Liver (tissue), 9 donors: ENCODE results near the gene KCNC4. TPM values are rescaled to one million over a fixed set of nuclear protein-coding genes. Genes with fewer than 3 reads are reported as not detected.

Source experiments
- DNase-seq: peaks from one replicate; pipeline ENCODE4 v3.0.0-alpha.2; 2017; ENCODE audit warnings: low spot score
- H3K27ac ChIP-seq, 2 donors: one replicate each; pipeline ENCODE4 v1.7.0; 2013; ENCODE audit warnings: inconsistent platforms in 2 of 2, low read length in 2 of 2, control low read depth in 1 of 2, low read depth in 1 of 2, mild to moderate bottlenecking in 1 of 2
- H3K27me3 ChIP-seq, 4 donors: one replicate each; pipeline versions ENCODE4 v1.6.1 to v1.7.0; 2013; ENCODE audit warnings: low read length in 3 of 4, inconsistent platforms in 1 of 4, mild to moderate bottlenecking in 1 of 4, moderate library complexity in 1 of 4; ENCODE audit not compliant: control insufficient read depth in 4 of 4, insufficient read depth in 4 of 4
- H3K36me3 ChIP-seq, 4 donors: one replicate each; pipeline versions ENCODE4 v1.6.1 to v1.7.0; 2013; ENCODE audit warnings: low read length in 3 of 4, mild to moderate bottlenecking in 3 of 4, low read depth in 1 of 4, moderate library complexity in 1 of 4; ENCODE audit not compliant: control insufficient read depth in 4 of 4, insufficient read depth in 3 of 4
- H3K4me1 ChIP-seq, 4 donors: one replicate each; pipeline versions ENCODE4 v1.6.1 to v1.7.0; 2013; ENCODE audit warnings: low read length in 3 of 4, mild to moderate bottlenecking in 3 of 4, moderate library complexity in 1 of 4; ENCODE audit not compliant: control insufficient read depth in 4 of 4, insufficient read depth in 4 of 4
- H3K4me3 ChIP-seq, 3 donors: one replicate each; pipeline versions ENCODE4 v1.6.1 to v1.7.0; 2013; ENCODE audit warnings: low read length in 3 of 3, control low read depth in 1 of 3, low read depth in 1 of 3, mild to moderate bottlenecking in 1 of 3
- H3K9ac ChIP-seq, 2 donors: one replicate each; pipeline ENCODE4 v1.7.0; 2013; ENCODE audit warnings: low read length in 2 of 2, mild to moderate bottlenecking in 2 of 2, moderate library complexity in 2 of 2, control low read depth in 1 of 2, low read depth in 1 of 2
- H3K9me3 ChIP-seq, 4 donors: one replicate each; pipeline versions ENCODE4 v1.6.1 to v1.7.0; 2013; ENCODE audit warnings: low read length in 3 of 4; ENCODE audit not compliant: control insufficient read depth in 4 of 4
- EGR1 ChIP-seq, 2 donors: IDR thresholded peaks; 2 replicates each; pipeline ENCODE4 v1.6.1; 2016 to 2018; ENCODE audit warnings: antibody characterized with exemption in 2 of 2, low read depth in 2 of 2
- FOXA1 ChIP-seq: IDR thresholded peaks from 2 replicates; pipeline ENCODE4 v1.6.1; 2016; ENCODE audit warnings: antibody characterized with exemption
- GABPA ChIP-seq, 2 donors: IDR thresholded peaks in 1 of 2; conservative IDR thresholded peaks in 1 of 2; 2 replicates each; pipeline ENCODE4 v1.6.1; 2016; ENCODE audit warnings: antibody characterized with exemption in 2 of 2, mild to moderate bottlenecking in 1 of 2, moderate library complexity in 1 of 2
- HNF4A ChIP-seq, 2 donors: conservative IDR thresholded peaks; 2 replicates each; pipeline ENCODE4 v1.6.1; 2016; ENCODE audit warnings: antibody characterized with exemption in 2 of 2, mild to moderate bottlenecking in 2 of 2
- HNF4G ChIP-seq: IDR thresholded peaks from 2 replicates; pipeline ENCODE4 v1.6.1; 2016; ENCODE audit warnings: antibody characterized with exemption
- JUND ChIP-seq, 2 donors: IDR thresholded peaks; 2 replicates each; pipeline ENCODE4 v1.6.1; 2016; ENCODE audit warnings: antibody characterized with exemption in 2 of 2
- RAD21 ChIP-seq, 2 donors: IDR thresholded peaks; 2 replicates each; pipeline ENCODE4 v1.6.1; 2016; ENCODE audit warnings: antibody characterized with exemption in 2 of 2, mild to moderate bottlenecking in 2 of 2
- RXRA ChIP-seq, 2 donors: IDR thresholded peaks; 2 replicates each; pipeline ENCODE4 v1.6.1; 2017 to 2018; ENCODE audit warnings: antibody characterized with exemption in 2 of 2, mild to moderate bottlenecking in 1 of 2
- SP1 ChIP-seq: IDR thresholded peaks from 2 replicates; pipeline ENCODE4 v1.6.1; 2018; ENCODE audit warnings: antibody characterized with exemption, mild to moderate bottlenecking
- TAF1 ChIP-seq: conservative IDR thresholded peaks from 2 replicates; pipeline ENCODE4 v1.6.1; 2016; ENCODE audit warnings: antibody characterized with exemption, mild to moderate bottlenecking
- YY1 ChIP-seq: IDR thresholded peaks from 2 replicates; pipeline ENCODE4 v1.6.1; 2016; ENCODE audit warnings: antibody characterized with exemption, mild to moderate bottlenecking
- WGBS: extraction: QIAGEN DNeasy Blood & Tissue Kit; methylation state at CpG from one replicate; pipeline ENCODE4 v1.1.7; 2013; 5-methylcytosine and 5-hydroxymethylcytosine counted together
- polyA plus RNA-seq, 2 donors: library from polyadenylated mRNA; stranded (reverse) in 1 of 2; unstranded in 1 of 2; fragments of 200-250 nt in 1 of 2; fragments of >200 nt in 1 of 2; fragmentation: Nextera tagmentation in 1 of 2; extraction: Ambion mirVana in 1 of 2; gene quantifications; one replicate each; pipeline versions ENCODE4 v1.2.1 to v1.2.3, GENCODE V29; 2013 to 2015
- total RNA-seq, 2 donors: library from RNA; depleted of rRNA; stranded (reverse); fragments of >200 nt; gene quantifications; one replicate each; pipeline ENCODE4 v1.2.3, GENCODE V29; 2014
- TF ChIP-seq, protein P1 (sequence below): IDR thresholded peaks from 2 replicates; pipeline ENCODE4 v1.6.1; 2016; ENCODE audit warnings: antibody characterized with exemption
- TF ChIP-seq, protein P2 (sequence below): fragments of 150-350 bp; IDR thresholded peaks from 2 replicates; pipeline ENCODE4 v1.5.1; 2017; ENCODE audit warnings: improper control_type of control experiment, low read depth, low read length; ENCODE audit not compliant: missing input control
- TF ChIP-seq, protein P3 (sequence below): IDR thresholded peaks from 2 replicates; pipeline ENCODE4 v1.6.1; 2016; ENCODE audit warnings: antibody characterized with exemption, mild to moderate bottlenecking
- donor health status: healthy.
- donor health status: healthy.
- donor health status: healthy.
- donor health status: healthy.
- donor health status: healthy.

Gene KCNC4
- total and polyA plus RNA-seq, 4 donors: 0.46 to 2.5 (median 1.5) TPM

DNA sequence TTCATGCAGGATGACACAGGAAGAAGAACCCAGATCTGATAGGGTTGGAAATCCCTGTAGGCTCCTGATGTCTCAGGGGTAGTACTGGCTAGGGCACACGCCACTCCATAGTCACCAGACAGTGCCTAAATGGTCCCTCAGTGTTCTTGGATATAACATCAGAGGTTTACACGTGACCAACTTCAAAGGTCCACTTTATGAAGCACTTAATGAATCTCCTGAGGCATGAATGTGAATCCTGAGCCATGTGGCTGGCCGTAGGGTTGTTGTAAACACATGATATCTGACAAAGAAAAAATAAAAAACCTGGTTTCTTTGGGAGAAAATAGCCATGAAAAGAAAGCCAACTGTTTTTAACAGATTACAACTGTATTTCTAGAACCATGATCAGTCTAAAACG is 32.3 kb upstream of the KCNC4 start:
- no peak overlapping the region for H3K4me3 ChIP-seq
- H3K36me3 ChIP-seq: no peaks in the 10 kb centered on the region
- H3K9me3 ChIP-seq: no peaks in the 10 kb centered on the region
- H3K27me3 ChIP-seq: peaks cover 0 to 2% (median under 1%) of the 10 kb centered on the region in 4 donors
- no peak for DNase-seq
- 63% methylated on average over 4 of the region's 4 CpGs for WGBS
- H3K9ac ChIP-seq: no peak overlapping the region
- TF ChIP-seq JUND (IDR thresholded peaks at IDR 0.05) (no peak), FOXA1 (no peak), HNF4G (no peak), HNF4A (conservative IDR thresholded peaks at IDR 0.05) (no peak), SP1 (no peak), RXRA (IDR thresholded peaks at IDR 0.05) (no peak), EGR1 (IDR thresholded peaks at IDR 0.05; ENCODE audit: low read depth in 2 of 2) (no peak), RAD21 (IDR thresholded peaks at IDR 0.05) (no peak), TAF1 (no peak)
- TF ChIP-seq, protein P1, sequence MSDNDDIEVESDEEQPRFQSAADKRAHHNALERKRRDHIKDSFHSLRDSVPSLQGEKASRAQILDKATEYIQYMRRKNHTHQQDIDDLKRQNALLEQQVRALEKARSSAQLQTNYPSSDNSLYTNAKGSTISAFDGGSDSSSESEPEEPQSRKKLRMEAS: no peak
- TF ChIP-seq, protein P2, sequence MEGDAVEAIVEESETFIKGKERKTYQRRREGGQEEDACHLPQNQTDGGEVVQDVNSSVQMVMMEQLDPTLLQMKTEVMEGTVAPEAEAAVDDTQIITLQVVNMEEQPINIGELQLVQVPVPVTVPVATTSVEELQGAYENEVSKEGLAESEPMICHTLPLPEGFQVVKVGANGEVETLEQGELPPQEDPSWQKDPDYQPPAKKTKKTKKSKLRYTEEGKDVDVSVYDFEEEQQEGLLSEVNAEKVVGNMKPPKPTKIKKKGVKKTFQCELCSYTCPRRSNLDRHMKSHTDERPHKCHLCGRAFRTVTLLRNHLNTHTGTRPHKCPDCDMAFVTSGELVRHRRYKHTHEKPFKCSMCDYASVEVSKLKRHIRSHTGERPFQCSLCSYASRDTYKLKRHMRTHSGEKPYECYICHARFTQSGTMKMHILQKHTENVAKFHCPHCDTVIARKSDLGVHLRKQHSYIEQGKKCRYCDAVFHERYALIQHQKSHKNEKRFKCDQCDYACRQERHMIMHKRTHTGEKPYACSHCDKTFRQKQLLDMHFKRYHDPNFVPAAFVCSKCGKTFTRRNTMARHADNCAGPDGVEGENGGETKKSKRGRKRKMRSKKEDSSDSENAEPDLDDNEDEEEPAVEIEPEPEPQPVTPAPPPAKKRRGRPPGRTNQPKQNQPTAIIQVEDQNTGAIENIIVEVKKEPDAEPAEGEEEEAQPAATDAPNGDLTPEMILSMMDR: no peak
- no peaks in the 10 kb centered on the region for H3K4me1 ChIP-seq
- no peak overlapping the region for H3K27ac ChIP-seq

DNA sequence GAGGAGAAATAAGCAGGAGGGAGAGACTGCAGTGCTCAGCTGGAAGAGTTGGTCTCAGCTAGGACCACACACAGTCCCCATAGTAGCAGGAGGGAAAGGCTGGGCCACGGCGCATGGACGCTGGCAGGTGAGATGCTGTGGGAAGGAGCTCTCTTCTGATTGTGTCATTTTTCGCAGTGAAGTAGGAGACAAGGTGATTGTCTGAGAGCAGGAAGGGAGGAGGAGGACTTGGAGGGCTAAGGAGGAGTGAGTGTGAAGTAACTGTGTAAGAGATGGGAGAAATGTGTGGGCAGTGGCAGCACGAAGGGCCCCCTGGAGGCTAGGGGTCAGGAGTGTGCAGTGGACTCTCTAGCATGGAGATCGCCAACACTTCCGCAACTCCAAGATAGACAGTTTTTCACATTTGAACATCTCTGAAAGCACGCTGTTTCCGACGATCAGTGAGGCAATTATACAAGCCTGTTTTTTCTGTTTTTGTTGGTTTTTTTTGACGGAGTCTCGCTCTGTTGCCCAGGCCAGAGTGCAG is 26.4 kb upstream of the KCNC4 start:
- 85% methylated on average over 12 of the region's 12 CpGs for WGBS
- Histone ChIP-seq H3K4me1 (no peaks in the 10 kb centered on the region), H3K27ac (no peak overlapping the region), H3K4me3 (no peak overlapping the region), H3K9ac (no peak overlapping the region), H3K36me3 (no peaks in the 10 kb centered on the region), H3K9me3 (no peaks in the 10 kb centered on the region), H3K27me3 (peaks cover 0 to 4% (median 0%) of the 10 kb centered on the region in 4 donors)
- DNase-seq: no peak
- no peak for TF ChIP-seq YY1
- TF ChIP-seq, protein P3, sequence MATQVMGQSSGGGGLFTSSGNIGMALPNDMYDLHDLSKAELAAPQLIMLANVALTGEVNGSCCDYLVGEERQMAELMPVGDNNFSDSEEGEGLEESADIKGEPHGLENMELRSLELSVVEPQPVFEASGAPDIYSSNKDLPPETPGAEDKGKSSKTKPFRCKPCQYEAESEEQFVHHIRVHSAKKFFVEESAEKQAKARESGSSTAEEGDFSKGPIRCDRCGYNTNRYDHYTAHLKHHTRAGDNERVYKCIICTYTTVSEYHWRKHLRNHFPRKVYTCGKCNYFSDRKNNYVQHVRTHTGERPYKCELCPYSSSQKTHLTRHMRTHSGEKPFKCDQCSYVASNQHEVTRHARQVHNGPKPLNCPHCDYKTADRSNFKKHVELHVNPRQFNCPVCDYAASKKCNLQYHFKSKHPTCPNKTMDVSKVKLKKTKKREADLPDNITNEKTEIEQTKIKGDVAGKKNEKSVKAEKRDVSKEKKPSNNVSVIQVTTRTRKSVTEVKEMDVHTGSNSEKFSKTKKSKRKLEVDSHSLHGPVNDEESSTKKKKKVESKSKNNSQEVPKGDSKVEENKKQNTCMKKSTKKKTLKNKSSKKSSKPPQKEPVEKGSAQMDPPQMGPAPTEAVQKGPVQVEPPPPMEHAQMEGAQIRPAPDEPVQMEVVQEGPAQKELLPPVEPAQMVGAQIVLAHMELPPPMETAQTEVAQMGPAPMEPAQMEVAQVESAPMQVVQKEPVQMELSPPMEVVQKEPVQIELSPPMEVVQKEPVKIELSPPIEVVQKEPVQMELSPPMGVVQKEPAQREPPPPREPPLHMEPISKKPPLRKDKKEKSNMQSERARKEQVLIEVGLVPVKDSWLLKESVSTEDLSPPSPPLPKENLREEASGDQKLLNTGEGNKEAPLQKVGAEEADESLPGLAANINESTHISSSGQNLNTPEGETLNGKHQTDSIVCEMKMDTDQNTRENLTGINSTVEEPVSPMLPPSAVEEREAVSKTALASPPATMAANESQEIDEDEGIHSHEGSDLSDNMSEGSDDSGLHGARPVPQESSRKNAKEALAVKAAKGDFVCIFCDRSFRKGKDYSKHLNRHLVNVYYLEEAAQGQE: no peak
- TF ChIP-seq GABPA (IDR thresholded peaks at IDR 0.05 in 1 of 2, conservative IDR thresholded peaks at IDR 0.05 in 1 of 2): no peak
- no peak for TF ChIP-seq TAF1
- no peak for TF ChIP-seq SP1
- TF ChIP-seq, protein P1: no peak
